GM12864 (cell line): ENCODE measurements around the gene ABHD5.

Experiments used
- DNase-seq: peaks from one replicate; pipeline ENCODE4 v3.0.0-alpha.2; 2011; ENCODE audit warnings: low read depth
- H3K4me3 ChIP-seq: 2 replicates; pipeline ENCODE4 v1.5.1; 2011; ENCODE audit warnings: mild to moderate bottlenecking, low read depth, low read length, control low read depth
- CTCF ChIP-seq: IDR thresholded peaks from 2 replicates; pipeline ENCODE4 v1.5.1; 2011; ENCODE audit warnings: low read depth, mild to moderate bottlenecking, moderate library complexity, low read length, control low read depth, inconsistent platforms; ENCODE audit errors: missing control alignments

The ABHD5 gene

GRCh38 chr3:43723121-43723734 lies 32.5 kb downstream of the ABHD5 start:
- DNase-seq: no peak
- TF ChIP-seq CTCF: no peak

GRCh38 chr3:43726521-43726920 lies 35.8 kb downstream of the ABHD5 start:
- no peak for TF ChIP-seq CTCF
- no peak overlapping the region for H3K4me3 ChIP-seq
- DNase-seq: no peak

More at GRCh38 chr3:43723121-43723734, 32.5 kb downstream of the ABHD5 start:
- no peak overlapping the region for H3K4me3 ChIP-seq

- no peak for TF ChIP-seq CTCF
- no peak for DNase-seq
- no peak overlapping the region for H3K4me3 ChIP-seq
Measured at GRCh38 chr3:43727930-43728329, 37.2 kb downstream of the ABHD5 start.

DNA sequence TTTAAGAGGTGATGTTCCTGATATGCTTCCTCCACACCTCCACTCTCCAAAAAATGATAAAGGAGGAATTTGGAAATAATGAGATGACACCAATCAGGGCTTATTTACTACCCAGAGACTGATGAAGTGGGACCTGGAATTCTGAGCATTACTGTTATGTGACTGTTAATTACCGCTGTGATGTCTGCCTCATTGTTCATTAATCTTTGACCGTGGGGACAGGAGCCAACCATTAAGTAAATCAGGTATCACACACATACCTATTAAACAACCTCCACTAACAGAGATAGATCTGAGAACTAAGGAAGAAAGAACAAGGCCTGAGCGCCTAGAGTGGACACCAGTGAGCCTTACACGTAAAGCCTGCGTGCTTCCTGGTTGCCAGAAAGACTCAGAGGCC lies 37.7 kb downstream of the ABHD5 start:
- H3K4me3 ChIP-seq: no peak overlapping the region
- TF ChIP-seq CTCF: no peak
- DNase-seq: no peak

DNA sequence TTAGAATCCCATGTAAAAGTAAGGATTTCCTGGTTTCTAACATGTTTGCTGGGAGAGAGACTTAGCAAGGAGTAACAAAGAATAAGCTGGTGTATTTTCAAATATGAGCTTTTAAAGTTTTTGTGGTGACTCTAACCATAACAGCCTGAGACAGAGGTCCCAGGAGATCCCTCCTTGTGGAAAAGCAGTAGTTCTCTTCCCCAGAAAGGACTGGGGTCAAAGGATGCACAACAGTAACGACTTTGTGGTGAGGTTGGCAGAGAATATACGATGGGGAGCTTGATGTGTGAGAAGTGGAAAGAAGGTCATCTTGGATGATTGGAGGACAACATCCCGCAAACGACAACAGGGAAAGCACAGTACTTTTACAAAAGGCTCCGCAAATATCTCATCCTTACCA lies 38.2 kb downstream of the ABHD5 start:
- no peak for DNase-seq
- no peak for TF ChIP-seq CTCF

GRCh38 chr3:43729707-43730414 lies 39.1 kb downstream of the ABHD5 start:
- no peak for TF ChIP-seq CTCF
- DNase-seq: no peak
- H3K4me3 ChIP-seq: no peak overlapping the region

More for the DNA sequence above, 38.2 kb downstream of the ABHD5 start:
- no peak overlapping the region for H3K4me3 ChIP-seq
